OCI-LY1 (cell line): ENCODE results near the gene AREL1.

Experiments
- EZH2 ChIP-seq: fragments of 200-600 bp; sonication (generic), shearing (Covaris generic); IDR thresholded peaks from 2 replicates; pipeline ENCODE4 v1.8.0; 2017; ENCODE audit warnings: borderline replicate concordance, mixed run types, mild to moderate bottlenecking, antibody characterized with exemption, low read length, moderate library complexity, mixed read lengths
- TF ChIP-seq, protein P1 (sequence below): fragments of 200-600 bp; sonication (generic), shearing (Covaris generic); IDR thresholded peaks from 2 replicates; pipeline ENCODE4 v1.5.1; 2017; ENCODE audit warnings: mild to moderate bottlenecking, antibody characterized with exemption, low read length, moderate library complexity, mixed read lengths

DNA sequence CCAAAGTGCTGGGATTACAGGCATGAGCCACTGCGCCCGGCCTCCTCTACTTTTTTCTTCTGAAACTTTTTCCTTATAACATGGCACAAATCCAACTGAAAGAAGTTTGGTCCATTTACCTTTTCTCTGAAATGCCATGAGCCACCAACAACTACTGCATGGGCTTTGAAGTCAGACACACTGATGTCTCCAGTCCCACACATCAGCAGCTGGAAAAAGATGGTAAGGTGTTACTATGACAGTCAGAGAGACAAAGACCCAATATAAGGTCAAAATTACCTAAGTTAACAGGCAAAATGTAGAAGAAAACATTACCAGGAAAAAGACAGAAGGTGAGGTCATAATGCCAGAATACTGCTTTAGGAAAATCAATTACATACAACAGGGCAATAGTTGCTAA, 48.2 kb downstream of the AREL1 start:
- TF ChIP-seq, protein P1, sequence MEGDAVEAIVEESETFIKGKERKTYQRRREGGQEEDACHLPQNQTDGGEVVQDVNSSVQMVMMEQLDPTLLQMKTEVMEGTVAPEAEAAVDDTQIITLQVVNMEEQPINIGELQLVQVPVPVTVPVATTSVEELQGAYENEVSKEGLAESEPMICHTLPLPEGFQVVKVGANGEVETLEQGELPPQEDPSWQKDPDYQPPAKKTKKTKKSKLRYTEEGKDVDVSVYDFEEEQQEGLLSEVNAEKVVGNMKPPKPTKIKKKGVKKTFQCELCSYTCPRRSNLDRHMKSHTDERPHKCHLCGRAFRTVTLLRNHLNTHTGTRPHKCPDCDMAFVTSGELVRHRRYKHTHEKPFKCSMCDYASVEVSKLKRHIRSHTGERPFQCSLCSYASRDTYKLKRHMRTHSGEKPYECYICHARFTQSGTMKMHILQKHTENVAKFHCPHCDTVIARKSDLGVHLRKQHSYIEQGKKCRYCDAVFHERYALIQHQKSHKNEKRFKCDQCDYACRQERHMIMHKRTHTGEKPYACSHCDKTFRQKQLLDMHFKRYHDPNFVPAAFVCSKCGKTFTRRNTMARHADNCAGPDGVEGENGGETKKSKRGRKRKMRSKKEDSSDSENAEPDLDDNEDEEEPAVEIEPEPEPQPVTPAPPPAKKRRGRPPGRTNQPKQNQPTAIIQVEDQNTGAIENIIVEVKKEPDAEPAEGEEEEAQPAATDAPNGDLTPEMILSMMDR = no peak
- no peak for TF ChIP-seq EZH2
